ENCODE data around the gene LTA.

DNA sequence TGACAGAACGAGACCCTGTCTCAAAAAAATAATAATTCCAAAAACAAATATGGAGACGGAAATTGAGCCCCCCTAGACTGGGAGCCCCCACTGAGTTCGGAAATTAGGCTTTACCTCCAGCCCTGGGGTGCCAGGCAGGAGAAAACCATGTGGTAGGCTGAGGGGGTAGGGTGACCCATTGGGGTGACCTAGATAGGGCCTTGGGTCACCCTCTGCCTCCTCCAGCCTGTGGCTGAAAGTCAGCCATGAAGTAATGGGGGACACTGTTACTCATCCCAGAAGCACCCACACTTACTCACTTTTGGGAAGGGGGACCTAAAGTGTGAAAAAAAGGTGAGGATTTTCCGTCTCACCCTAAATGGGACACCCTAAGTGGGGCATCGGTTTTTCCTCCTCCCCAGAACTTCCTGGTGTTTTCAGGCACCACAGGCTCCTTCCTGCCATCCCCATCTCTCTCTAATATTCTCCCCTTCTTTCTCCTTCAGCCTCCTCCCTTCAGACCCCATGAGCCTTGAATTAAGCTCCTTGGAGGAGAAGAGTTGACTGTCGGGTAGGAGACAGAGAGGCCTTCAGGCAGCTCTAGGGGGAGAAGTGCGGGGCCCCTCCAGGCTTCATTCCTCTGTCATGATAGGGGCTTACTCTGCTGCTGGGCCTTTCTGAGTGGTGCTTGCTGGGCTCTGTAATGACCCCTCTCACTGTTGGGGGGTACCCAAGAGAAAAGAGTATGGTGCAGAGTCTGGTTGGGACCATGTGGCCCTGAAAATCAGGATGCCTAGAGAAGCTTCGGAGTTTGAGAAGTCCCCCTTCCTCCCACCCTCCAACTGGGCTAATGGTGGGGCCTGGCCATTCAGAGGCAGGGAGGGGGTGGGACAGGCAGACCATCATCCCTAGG, 7.7 kb downstream of the LTA start:
- TF ChIP-seq, protein P1, sequence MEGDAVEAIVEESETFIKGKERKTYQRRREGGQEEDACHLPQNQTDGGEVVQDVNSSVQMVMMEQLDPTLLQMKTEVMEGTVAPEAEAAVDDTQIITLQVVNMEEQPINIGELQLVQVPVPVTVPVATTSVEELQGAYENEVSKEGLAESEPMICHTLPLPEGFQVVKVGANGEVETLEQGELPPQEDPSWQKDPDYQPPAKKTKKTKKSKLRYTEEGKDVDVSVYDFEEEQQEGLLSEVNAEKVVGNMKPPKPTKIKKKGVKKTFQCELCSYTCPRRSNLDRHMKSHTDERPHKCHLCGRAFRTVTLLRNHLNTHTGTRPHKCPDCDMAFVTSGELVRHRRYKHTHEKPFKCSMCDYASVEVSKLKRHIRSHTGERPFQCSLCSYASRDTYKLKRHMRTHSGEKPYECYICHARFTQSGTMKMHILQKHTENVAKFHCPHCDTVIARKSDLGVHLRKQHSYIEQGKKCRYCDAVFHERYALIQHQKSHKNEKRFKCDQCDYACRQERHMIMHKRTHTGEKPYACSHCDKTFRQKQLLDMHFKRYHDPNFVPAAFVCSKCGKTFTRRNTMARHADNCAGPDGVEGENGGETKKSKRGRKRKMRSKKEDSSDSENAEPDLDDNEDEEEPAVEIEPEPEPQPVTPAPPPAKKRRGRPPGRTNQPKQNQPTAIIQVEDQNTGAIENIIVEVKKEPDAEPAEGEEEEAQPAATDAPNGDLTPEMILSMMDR (IDR thresholded peaks at IDR 0.05; ENCODE audit: low read depth, low read length, missing input control), result no peak
- no peak for TF ChIP-seq SP1 (IDR thresholded peaks at IDR 0.05)
- TF ChIP-seq RAD21 (IDR thresholded peaks at IDR 0.05), result no peak
- no peak for TF ChIP-seq YY1 (IDR thresholded peaks at IDR 0.05)
- no peak for TF ChIP-seq GABPA (IDR thresholded peaks at IDR 0.05 in 1 of 2, conservative IDR thresholded peaks at IDR 0.05 in 1 of 2)
- TF ChIP-seq JUND (IDR thresholded peaks at IDR 0.05), result no peak
- TF ChIP-seq, protein P2, sequence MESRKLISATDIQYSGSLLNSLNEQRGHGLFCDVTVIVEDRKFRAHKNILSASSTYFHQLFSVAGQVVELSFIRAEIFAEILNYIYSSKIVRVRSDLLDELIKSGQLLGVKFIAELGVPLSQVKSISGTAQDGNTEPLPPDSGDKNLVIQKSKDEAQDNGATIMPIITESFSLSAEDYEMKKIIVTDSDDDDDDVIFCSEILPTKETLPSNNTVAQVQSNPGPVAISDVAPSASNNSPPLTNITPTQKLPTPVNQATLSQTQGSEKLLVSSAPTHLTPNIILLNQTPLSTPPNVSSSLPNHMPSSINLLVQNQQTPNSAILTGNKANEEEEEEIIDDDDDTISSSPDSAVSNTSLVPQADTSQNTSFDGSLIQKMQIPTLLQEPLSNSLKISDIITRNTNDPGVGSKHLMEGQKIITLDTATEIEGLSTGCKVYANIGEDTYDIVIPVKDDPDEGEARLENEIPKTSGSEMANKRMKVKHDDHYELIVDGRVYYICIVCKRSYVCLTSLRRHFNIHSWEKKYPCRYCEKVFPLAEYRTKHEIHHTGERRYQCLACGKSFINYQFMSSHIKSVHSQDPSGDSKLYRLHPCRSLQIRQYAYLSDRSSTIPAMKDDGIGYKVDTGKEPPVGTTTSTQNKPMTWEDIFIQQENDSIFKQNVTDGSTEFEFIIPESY (IDR thresholded peaks at IDR 0.05), result no peak
- TF ChIP-seq, protein P3, sequence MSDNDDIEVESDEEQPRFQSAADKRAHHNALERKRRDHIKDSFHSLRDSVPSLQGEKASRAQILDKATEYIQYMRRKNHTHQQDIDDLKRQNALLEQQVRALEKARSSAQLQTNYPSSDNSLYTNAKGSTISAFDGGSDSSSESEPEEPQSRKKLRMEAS (IDR thresholded peaks at IDR 0.05), result no peak

Measured in liver (tissue), 3 donors.